Measurements from ENCODE around the gene CALD1.

CALD1 gene

DNA sequence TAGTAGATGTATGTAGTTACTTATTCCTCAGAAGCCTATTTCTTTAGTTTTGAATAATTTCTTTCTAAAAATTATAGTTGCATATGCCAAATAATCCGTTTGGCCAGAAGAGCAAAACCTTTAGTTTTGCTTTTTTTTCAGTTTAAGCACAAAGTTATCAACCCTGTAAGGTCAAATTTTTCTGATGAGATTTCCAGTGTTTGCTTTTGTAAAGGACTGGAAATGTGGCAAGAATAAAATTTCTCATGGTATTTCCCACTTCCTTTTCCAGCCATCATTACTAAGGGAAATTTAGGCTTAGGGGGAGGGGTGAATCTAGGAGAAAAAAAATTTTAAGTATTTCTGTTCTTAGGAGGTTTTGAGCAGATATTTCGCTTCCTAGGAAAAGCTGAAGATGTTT, 7.6 kb downstream of the CALD1 start:
- DNase-seq (ENCODE audit: low read depth) = peak; percentile 12

DNA sequence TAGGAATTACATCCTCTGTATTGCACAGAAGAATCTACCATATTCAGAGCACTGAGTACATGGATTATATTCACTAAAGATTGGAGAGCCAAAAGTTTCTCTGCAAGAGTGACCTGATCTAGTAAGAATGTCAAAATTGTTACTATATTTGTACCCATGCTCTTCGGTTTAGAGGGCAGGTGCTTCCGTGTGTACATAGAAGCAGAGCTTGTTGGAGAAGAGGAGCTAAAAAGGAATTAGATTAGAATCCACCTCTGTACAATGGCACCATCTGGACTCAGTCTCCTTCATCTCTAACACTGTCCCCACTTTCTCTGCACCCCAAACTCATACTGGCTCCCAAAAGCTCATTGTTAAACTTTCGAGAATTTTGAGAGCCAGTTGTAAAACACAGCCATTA, 8.3 kb downstream of the CALD1 start:
- no peak for DNase-seq (ENCODE audit: low read depth)

DNA sequence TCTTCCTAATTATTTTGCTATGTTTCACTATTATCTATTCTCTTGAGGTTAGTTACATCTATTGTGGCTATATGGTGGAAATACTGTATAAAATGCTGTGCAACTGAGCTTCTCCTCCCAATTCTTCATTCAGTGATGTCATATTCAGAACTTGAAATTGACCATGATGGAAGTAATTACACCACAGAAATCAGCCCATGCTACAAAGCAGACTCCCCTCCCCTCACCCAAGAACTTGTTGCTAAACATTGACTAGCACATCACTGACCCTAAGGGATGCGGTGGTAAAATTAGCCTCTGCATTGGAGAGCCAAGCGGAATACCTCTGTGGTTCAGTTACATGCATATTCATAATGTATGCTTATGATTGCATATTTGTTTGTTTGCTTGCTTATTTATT, 8.8 kb downstream of the CALD1 start:
- DNase-seq (ENCODE audit: low read depth) = no peak

- DNase-seq (ENCODE audit: low read depth) = no peak
These were observed 10.7 kb downstream of the CALD1 start for GRCh38 chr7:134789967-134790685.

DNA sequence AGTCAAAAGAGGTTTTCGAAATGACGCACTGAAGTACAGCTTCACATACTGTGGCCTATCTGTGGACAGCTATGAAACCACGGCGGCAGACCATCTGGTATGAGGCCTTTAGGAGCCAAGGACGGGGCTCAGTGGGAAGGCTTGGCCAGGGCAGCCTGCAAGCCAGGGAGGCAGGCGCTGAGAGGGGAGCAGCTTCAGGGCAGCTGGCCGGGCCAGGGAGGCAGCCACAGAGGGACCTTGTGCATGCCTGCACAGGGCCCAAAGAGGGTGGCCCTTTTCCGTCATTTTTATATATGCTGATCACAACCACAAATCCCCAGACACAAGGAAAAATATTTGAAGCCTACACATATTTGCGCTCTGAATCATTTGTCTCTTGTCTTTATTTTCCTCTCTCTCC, 13.5 kb downstream of the CALD1 start:
- DNase-seq (ENCODE audit: low read depth) = peak; percentile 56

DNA sequence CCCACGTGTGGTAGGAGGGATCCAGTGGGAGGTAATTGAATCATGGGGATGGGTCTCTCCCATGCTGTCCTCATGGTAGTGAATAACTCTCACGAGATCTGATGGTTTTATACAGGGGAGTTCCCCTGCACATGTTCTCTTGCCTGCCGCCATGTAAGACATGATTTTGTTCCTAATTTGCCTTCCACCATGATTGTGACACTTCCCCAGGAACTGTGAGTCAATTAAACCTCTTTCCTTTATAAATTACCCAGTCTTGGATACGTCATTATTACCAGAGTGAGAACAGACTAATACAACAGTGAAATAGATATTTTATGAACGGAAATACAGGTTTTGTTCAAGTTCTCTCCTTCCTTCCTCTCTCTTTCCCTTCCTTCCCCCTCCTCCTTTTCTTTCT, 15.8 kb downstream of the CALD1 start:
- no peak for DNase-seq (ENCODE audit: low read depth)

DNA sequence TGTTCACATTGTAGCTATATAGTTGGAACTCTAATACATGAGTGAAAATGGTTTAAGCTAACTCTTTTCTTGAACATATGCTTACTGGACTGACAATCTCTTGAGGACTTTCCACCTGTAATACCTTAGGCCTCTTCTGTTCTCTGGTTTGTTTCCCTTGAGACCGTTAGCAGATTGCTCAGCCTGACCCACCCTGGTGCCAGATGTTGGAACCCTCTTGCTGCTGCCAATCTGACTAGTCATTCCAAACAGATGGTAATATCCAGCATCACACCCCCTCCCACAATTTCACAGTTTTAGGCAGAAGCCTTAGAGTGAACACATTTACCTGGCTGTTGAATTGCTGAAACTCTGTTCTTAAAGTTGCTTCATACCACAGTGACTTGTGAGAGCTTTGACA, 18.7 kb downstream of the CALD1 start:
- DNase-seq (ENCODE audit: low read depth) = no peak

GRCh38 chr7:134799377-134799776, 19.9 kb downstream of the CALD1 start:
- no peak for DNase-seq (ENCODE audit: low read depth)

DNA sequence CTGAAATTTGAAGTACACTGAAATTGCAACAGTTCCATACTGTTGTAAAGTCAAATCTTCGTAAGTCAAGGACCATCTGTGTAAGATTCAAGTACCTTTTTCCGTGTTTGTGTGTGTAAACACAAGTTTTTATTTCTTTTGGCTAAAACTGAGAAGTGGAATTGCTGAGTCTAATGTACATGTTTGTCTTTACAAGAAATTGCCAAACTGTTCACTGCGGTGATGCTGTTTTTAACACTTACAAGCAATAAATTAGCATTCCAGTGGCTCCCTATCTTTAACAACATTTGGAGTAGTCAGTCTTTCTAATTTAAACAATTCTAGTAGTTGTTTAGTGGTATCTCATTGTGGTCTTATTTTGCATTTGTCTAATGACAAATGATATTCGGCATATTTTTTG, 23.3 kb downstream of the CALD1 start:
- DNase-seq (ENCODE audit: low read depth) = no peak

DNA sequence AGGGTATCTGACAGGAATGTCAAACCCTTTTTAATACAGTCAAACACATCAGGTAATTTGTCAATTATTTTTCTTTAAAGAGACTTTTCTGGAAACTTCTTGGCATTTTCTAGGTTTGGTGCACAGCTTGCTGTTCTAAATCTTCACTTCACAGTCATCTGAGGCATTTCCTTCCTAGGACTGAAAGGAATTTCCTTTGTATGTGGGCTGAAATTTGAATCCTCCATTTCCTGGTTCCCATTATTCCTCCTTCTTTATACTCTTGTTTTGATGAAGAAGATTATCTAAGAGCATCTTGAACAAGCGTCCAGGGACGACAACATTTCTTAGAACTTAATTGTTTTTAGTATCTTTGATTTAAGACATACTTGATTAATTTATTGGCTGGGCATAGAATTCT, 24.9 kb downstream of the CALD1 start:
- DNase-seq (ENCODE audit: low read depth) = peak; percentile 55

- DNase-seq (ENCODE audit: low read depth) = no peak
These were observed 25.4 kb downstream of the CALD1 start for GRCh38 chr7:134804854-134805253.

GRCh38 chr7:134806197-134806596, 26.8 kb downstream of the CALD1 start:
- DNase-seq (ENCODE audit: low read depth) = no peak

DNA sequence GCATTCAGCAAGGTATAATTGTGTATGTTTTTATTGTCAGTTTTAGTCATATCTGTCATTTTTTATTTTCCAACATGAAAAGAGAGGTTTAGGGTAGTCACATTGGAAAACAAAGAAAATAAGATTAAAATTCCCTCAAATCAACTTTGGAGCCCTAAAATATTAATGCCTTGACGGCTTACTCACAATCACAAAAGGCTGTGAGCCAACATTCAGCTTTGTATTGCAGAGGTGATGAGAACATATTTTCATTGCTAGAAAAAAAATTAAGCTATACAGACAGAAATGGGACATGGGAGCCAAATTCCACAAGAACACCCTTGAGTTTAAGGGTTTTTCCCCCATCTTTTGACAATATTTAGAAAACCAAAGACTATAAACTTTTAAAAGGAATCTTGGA, 30.2 kb downstream of the CALD1 start:
- DNase-seq (ENCODE audit: low read depth) = no peak

DNA sequence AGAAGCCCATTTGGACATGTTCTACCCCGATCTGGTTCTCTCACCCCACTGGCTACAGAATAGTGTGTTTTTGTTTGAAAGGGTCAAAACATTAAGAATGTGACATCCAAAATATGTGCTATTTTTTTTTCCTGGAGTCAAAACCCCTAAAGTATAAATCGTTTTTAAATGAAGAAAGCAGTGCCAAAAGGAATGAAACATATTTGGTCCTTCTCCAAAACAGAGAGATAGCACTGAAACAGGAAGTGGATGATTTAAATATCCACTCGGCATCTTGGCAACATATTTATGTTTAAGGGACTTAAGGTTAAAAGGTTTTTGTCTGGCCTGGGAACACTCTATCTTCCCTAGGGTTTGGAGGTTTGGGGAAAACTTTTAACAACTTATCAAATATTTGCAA, 32.3 kb downstream of the CALD1 start:
- peak; percentile 27 for DNase-seq (ENCODE audit: low read depth)

DNA sequence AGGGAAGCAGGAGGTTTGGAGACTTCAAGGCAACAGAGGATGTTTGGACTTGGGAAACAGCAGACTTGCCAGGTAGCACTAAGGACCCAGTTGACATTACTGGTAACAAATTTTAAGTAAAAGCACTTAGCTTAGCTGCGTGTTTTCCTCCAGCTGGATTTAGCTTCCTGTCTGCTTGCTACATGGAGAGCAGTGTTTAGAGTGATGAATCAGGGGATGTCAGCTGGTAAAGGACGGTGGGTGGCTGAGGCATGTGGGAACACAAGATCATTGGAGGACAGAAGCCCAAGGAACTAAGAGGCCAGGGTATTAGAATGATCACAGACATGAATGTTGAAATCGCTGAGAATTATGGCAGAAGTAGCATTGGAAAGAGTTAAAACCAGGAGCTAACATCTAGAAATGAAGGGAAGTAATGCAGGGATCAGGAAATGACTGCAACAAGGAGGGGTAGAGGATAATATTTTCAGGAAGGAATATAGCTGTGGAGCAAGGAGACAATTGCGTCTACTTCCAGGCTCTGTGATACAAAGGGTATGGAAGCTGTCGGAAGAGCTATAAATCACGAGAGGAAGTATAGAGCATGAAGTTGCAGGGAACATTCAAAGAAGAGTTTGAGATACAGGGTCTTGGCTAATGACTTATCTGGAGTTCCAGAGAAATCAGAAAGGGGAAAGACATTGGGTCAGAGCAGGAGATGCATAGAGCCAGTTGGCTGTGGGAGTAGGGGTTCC, 34.4 kb downstream of the CALD1 start:
- no peak for DNase-seq (ENCODE audit: low read depth)

GRCh38 chr7:134814730-134815364, 35.4 kb downstream of the CALD1 start:
- no peak for DNase-seq (ENCODE audit: low read depth)

DNA sequence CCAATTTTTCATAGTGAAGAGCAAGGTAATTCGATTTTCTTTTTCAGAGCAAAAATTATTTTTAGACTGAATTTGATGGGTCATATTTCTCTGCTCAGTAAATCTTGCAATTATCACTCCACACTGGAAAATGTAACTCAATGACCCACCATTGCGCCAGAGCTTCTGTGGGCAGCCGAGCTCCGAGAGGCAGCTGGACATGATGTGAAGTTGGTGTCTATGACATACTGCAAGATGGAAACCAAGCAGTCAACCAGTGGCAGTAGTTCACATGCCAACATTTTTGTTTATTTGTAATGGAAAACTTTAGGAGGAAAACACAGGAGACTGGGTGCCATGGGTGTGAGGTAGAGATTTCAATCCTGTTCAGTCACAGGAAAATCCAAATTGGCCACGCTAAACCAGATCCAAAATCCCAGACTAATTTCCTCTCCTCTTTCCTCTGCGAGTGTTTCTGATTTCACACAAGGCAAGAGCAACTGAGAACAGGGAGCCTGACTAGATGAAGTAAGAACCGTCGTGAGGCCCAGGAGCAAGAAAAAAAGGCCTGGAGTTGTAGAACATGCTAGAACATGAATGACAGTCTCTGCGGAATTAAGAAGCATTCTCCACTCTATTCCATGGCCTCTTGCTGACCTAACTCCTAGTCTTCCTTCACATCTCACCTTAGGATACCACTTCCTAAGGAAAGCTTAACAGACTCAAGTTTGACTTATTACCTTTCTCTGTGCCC, 39.3 kb downstream of the CALD1 start:
- no peak for DNase-seq (ENCODE audit: low read depth)

DNA sequence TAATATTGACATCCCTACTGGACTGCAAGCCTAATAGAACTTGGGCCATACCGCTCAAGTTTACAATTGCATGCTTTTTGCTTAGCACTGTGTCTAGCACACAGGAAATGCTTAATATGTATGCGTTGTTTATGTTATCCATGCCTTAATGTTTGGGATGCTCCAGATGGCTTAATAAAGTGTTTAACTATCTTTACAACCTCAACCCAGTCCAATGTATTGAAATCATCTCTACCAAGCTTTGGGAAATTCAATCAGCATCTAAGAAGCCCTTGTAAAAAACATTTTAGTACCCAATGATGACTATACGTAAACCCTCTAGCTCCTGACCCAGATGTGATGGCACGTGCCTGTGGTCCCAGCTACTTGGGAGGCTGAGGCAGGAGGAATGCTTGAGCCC, 40.0 kb downstream of the CALD1 start:
- no peak for DNase-seq (ENCODE audit: low read depth)

- DNase-seq (ENCODE audit: low read depth) = no peak
These were observed 40.9 kb downstream of the CALD1 start for GRCh38 chr7:134820295-134820694.

DNA sequence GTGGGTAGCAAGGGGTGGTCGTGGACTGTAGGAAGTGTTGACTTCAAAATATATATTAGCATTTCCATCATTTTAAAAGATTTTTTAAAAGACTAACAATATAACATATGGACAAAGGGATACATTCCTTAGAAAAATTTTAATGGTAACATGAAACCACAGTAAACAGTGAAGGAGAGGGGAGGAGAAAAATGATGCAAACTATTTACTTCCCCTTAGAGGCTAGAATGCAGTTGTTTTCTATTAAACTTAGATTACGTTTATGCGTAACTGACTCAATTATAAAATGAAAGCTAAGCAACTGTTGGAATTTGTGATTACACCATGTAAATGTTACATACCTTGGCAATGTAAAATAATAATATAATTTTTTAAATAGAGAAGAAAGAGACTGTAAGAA, 41.3 kb downstream of the CALD1 start:
- no peak for DNase-seq (ENCODE audit: low read depth)

DNA sequence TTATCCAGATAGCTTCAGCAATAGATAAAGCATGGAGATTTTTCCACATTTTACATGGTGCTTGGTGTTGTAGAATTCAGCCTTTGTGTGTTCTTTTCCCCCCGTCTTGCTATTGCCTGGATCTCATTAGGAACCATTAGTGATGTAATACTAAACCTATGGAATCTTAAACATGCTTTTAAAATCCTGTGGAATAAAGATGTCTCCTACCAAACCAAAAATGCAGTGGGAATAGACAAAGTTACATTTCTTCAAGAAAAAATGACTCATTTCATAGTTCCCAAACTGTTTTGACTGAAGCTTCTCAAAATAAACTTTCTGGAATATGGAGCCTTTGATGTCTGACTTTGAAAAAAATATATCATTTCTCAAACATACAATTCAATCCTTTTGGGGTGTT, 44.0 kb downstream of the CALD1 start:
- peak; percentile 29 for DNase-seq (ENCODE audit: low read depth)

GRCh38 chr7:134825666-134826065, 46.2 kb downstream of the CALD1 start:
- DNase-seq (ENCODE audit: low read depth) = no peak

DNA sequence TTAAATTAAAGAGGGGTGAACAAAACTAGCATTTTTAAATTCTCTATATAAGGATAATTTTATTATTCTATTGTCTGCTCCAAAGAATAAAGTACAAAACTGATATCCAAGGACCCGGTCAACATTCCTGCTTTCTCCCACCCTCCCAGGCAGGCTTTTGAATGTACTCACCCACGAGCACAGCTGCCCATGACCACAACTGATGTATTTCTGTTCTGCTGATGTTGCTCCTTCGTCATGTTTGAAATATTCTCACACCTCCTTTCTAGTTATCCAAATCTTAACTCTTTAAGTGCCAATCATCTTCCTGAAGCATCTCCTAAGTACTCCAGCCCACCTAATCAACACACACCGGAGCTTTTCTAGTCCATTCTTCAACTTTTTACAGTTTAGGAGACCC, 46.7 kb downstream of the CALD1 start:
- peak; percentile 50 for DNase-seq (ENCODE audit: low read depth)

Measured in ELR (cell line).